Stomach (tissue), 4 donors: ENCODE data around the gene SPCS2.

Source experiments
- CTCF ChIP-seq, 7 experiments: fragments of 450-650 bp in 4 of 7; fragments of 200-600 bp in 3 of 7; sonication (generic) in 3 of 7; IDR thresholded peaks; one replicate each; pipeline ENCODE4 v1.5.1; 2016 to 2019; ENCODE audit warnings: antibody characterized with exemption in 7 of 7, control low read depth in 2 of 7, mild to moderate bottlenecking in 1 of 7
- EP300 ChIP-seq: sonication (generic); formaldehyde crosslinking; IDR thresholded peaks from one replicate; pipeline ENCODE4 v1.6.1; 2017; ENCODE audit warnings: antibody characterized with exemption
- POLR2A ChIP-seq, 4 donors: fragments of 450-650 bp; IDR thresholded peaks; one replicate each; pipeline ENCODE4 v1.6.1; 2016; ENCODE audit warnings: antibody characterized with exemption in 4 of 4, control low read depth in 2 of 4, mild to moderate bottlenecking in 1 of 4, moderate library complexity in 1 of 4
- POLR2AphosphoS5 ChIP-seq, 3 donors: sonication (generic); formaldehyde crosslinking; IDR thresholded peaks; one replicate each; pipeline ENCODE4 v1.6.1; 2016; ENCODE audit warnings: antibody characterized with exemption in 3 of 3

DNA sequence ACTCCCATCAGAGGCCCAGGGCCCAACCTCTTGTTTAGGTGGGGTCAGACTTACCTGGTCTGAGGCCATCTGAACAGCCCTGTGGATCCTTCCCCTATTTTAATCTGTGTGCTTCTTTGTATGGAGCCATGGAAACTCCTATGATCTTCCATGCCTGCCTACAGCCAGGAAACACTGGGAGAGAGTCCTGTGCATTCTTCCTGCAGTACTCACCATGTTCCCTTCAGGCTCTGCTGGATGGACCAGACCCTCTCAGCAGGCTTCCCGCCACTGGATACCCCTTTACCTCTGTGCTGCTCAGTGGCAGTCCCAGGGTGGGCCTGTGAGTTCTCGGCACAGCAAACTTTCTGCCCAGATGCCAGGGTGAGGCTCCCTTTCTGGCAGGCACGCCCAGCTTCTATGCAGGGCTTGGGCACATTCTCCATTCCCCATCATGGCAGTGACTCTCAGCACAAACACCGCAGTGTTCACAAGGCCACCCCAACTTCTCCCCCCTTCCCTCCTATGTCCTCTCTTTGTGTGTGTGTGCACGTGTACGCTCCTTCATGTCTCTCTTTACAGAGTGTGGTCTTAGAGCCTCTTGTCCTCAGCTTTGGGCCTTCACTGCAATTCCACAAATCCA, 74.5 kb downstream of the SPCS2 start:
- TF ChIP-seq POLR2A (IDR thresholded peaks at IDR 0.05) (no peak), CTCF (IDR thresholded peaks at IDR 0.05) (no peak), EP300 (no peak), POLR2AphosphoS5 (IDR thresholded peaks at IDR 0.05) (no peak)
